HG02970 (cell line): ENCODE results near the gene TFEB.

Experiments used
- ATAC-seq: cut with Tn5 transposase; IDR thresholded peaks from one replicate; pipeline ENCODE4 v1.9.1; 2021; ENCODE audit warnings: mild to moderate bottlenecking, moderate library complexity, moderate number of reproducible peaks; ENCODE audit not compliant: unreplicated experiment, low FRiP score

TFEB gene

DNA sequence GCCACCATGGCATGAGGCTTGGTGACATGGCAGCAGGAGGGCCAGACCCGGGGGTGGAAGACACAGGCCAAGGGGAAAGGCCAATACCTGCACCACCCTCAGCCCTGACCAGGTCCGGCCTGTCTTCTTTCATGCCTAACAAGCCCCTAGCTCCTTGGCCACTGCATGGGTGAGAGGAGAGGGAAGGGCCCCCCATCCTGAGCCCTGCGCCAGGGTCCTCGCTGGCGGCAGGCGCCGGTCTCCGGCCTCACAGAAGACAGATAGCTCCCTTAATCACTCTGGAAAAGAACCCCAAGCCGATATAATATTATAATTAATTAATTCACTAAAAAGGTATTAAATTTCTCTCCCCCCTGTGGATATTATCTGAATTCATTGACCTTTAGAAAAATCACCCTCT lies 55.7 kb downstream of the TFEB start:
- ATAC-seq, result no peak

DNA sequence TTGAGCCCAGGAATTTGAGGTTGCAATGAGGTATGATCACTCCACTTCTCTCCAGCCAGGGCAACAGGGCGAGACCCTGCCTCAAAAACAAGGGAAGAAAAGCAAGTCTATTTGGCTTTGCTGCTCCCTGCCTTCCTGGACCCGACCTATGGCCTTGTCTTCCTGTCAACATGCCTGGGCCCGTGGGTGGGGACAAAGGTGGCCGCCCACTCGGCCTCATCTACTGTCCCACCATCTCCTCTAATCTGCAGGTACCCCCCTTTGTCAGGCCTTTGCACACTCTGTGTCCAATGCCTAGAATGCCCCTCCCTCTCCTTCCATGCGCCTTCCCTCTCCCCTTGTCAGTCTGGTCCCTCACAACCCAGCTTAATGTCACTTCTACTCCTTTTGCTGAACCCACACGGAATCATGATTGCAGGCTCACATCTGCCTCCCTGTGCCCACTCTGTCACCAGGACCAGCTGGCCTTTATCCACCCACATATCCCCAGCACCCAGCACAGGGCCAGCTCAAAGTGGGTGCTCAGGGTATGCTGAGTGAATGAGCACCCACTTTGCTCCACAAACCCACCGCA lies 56.8 kb downstream of the TFEB start:
- no peak for ATAC-seq

DNA sequence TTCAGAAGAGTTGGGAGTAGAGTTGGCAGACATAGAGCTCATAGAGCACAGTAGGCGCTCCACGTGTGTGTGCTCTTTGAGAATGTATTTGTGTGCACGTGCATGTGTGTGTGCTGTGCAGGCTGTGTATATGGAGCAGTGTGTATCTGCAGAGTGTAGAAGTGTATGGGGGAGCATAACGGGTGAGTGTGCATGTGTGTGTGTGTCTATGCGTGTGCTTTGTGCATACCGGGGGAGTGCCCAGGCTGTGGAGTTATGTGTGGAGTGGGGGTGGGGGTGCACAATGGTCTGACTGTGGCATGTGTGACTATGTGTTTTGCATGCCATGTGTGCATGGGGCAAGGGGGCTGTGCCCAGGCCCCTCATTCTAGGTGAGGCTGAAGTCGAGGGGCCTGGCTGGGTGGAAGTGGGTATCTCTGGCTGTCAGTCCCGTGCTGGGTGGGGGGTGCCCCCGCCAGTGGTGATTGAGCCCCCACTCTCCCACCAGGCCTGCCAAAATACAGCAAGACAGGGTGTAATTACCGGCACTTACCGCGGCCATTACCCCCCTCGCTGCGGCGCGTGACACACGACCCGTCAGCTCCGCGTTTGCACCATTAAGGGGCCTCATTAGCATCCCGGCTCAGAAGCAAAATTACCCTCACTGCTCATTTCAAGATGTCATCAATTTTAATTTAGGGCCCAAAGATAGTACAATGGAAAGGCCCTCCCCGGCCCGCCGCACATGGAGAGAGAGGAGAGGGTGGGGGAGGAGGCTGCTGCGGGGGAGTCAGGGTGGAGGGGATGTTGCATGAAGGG lies 58.1 kb downstream of the TFEB start:
- ATAC-seq, result no peak

DNA sequence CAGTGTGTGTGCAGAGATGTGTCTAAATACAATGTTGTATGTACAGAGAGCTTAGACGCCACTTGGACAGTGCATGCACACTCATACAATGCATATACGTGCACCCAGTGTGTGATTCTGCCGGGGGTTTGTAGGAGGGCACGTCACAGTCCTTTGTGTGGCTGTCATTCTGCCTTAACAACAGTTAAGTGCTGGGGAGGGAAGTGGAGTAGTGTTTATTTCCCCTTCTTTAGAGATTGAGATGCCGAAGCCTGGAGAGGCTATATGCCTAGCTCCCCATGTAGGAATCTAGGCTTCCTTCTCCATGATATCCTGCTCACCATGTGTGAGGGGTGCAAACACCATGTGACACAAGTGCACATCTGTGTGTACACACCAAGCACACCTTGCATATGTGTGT lies 59.0 kb downstream of the TFEB start:
- no peak for ATAC-seq

DNA sequence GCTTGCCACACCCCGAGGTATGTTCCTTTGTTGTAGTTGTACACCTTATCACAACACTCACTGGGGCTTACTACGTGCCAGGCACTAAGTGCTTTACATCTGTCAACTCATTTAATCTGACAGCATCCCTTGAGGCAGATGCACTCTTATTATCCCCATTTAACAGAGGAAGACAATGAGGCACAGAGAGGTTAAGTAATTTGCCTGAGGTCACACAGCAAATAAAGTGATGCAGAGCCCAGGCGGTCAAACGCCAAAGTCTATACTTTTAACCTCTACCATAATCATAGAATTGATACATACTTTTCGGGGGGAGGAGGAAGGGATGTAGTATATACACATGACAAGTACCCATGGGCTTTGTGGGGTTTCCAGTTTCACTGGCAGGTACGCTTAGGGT lies 59.4 kb downstream of the TFEB start:
- ATAC-seq, result no peak

DNA sequence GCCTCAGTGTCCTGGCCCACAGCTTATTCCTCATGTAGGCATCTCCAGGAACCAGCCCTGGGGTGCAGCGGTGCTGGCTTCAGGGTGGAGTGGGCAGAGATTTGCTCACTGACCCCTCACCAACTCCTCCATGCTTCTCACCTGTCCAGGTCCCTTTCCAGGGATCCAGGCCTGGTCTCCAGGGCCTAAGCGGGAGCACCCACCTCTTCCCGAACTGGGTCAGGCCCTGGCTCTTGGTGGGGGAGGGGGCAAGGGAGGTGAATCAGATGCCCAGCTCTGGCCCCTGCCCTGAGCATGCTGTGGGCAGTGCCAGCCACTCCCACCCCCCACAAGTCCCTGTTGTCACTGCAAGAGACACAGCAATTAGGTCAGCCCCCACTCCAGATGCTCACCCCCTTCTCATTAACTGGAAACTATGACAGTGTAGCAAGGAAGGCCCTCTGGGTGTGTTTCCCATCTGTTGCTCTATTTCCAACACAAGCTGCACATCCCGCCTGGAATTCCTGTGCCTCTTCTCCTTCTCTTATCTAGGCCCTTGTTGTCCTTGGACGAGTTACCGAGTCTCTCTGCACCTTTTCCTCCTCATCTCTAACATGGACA lies 60.1 kb downstream of the TFEB start:
- ATAC-seq, result no peak

DNA sequence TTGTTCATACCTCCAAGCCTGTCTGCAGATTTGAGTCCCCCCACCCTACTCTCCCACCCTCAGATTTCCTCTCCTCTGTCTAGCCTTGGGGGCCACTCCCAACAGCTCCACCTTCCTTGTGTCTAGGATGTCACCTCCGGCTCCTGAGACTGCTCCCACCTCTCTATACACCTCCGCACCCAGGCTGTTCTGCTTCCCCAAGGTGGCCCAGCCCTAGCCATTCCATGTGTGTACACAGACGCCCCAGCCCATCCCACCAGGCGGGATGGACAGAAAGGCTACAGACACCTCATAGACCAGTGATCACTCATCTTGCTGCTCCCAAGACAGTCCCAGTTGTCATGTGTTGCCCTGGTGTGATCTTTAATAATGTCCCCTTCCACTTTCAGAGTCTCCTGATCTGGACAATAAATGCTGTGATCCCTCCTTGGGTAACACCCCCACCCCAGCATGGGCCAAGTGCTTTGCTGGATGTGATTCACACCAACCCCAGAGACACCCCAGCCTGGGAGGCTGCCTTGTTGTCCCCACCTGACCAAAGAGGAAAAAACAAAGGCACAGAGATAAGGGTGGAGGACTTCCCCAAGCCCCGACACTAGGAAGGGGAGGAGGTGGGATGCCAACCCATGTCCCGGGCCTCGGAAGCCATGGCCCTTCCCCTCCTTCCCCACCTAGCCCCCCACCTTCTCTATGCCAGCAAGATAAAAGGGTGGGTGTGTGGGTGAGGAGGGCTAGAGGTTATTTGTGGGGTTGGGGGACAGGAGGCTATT lies 61.0 kb downstream of the TFEB start:
- ATAC-seq, result no peak

DNA sequence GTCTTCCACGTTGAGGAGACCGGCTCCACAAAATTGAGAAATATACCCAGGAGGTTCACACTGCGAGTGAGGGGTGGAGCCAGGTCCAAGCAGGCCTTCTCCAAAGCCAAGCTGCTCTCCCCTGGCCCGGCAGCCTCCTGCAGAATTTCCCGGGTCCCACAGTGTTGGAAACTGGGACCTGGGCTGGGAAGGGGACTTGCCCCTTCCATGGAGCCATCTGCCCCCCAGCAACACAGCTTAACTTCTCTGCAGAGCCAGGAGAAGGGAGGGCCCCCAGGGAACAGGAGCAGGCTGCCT lies 61.8 kb downstream of the TFEB start:
- no peak for ATAC-seq

DNA sequence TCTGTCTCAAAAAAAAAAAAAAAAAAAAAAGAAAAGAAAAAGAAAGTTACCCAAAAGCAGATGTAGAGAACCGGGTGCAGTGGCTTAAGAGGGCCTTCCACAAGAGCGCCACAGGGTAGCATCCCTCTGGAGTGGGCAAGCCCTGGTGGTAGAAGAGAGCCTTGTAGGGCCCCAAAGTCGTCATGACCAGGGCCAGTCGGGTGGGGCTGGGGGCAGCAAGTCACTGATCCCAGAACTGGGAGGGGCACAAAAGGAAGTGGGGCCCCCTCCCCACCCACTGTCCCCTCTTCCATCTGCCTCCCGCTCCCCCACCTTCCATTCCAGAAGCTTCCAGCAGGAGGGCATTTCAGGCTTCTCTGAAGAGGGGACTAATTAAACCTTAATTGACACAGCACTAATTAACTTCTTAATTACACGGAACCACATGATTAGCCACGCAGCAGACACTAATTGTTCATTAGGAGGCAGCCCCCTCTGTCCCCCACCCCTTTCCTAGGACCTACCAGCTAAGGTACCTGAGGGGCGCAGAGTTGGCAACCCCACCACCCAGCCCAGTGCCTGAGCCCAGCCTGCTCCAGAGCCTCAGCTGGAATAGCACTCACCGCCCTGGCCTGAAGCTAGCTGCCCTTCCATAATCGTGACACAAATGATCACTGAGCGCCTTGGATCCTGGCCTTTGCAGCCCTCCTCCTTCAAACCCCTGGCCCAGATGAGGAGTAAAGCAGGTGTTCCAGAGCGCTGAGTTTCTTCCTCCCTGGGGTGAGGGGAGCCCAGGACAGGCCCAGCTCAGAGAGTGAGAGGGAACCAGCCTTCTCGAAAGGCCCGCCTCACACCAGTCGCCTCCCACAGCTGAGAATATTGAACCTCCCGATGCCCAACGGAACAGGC lies 62.3 kb downstream of the TFEB start:
- ATAC-seq, result no peak

DNA sequence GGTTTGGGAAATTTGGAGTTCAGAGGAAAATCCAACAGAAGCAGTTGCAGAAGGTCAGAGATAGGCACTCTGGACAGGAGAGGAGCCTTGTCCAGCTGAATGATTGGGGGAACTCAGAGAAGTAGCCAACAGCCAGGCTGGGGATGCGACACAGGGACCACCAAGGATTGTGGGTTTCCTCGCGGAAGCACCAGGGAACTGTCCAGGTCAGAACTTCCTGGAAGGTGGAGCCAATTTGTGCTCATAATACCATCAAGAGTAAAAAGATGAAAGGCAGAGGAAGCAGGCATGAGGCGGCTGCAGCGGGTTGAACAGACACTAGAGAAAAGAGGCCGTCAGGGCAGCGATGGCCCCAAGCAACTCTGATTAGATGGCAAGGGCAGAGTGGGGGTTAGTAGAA lies 63.4 kb downstream of the TFEB start:
- ATAC-seq, result no peak

DNA sequence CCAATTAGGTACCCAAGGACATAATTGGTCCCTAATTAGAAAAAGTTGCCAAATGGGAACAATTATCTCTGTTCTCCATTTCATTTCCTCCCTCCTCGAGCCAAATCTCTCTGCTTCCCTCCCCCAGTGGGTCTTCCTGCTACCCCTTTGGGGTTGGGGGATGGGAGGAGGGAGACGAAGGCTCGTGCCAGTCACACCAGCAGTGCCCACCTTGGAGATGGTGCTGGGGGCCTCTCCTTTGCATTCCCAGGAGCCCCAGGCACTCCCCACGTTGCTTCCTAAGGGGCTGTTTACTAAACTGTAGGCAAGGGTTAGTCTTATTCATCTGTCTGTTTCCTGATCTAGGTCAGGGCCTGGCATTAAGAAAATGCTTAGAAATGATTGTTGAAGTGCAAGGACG lies 64.0 kb downstream of the TFEB start:
- no peak for ATAC-seq

DNA sequence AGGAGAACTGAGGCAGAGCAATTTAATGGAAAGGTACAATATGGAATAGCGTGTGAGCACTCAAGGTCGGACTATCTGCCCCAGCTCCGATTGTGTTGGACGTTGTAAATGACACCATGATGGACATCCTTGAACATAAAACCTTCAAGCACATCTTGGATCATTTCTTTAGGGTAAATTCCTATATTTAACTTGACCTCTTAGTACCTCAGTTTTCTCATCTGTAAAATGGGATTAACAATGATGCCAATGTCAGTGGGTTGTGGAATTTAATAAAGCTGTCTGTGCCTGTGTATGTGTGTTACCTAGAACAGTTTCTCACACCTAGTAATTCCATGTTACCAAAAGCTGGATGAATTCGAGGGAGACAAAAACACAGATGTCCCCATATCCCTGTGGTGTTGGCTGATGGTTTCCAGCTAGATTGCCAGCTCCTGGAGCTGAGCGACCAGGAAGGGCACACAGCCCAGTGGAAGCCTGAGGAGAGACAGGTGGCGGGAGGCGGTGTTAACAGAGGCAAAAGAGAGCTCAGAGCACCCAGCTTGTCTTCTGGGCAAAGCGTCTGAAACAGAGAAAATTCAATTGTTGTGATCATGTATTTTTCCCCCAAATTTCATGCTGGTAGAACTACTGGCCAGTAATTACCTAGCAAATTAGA lies 64.6 kb downstream of the TFEB start:
- no peak for ATAC-seq

DNA sequence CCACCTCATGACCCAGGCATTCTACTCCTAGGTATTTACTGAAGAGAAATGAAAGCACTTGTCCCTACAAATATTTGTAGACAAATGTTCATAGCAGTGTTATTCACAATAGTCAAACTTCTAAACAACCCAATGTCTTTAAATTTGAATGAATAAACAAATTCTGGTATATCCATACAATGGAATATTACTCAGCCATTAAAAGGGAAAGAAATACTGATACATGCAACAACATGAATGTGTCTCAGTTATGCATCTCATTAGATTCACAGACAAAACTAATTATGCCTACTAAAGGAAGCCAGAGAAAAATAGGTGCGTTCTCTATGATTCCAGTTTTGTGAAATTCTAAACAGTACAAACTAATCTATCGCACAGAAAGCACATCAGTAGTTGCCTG lies 66.4 kb downstream of the TFEB start:
- ATAC-seq, result no peak

DNA sequence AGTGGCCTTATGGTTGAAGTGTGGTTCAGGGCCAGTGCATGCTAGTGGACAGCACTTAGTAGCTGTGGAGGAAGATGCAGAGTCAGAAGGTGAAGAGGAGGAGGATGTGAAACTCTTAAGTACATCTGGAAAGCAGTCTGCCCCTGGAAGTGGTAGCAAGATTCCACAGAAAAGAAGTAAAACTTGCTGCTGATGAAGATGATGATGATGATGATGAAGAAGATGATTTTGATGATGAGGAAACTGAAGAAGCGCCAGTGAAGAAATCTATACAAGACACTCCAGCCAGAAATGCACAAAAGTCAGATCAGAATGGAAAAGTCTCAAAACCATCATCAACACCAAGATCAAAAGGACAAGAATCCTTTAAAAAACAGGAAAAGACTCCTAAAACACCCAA lies 68.2 kb downstream of the TFEB start:
- no peak for ATAC-seq

DNA sequence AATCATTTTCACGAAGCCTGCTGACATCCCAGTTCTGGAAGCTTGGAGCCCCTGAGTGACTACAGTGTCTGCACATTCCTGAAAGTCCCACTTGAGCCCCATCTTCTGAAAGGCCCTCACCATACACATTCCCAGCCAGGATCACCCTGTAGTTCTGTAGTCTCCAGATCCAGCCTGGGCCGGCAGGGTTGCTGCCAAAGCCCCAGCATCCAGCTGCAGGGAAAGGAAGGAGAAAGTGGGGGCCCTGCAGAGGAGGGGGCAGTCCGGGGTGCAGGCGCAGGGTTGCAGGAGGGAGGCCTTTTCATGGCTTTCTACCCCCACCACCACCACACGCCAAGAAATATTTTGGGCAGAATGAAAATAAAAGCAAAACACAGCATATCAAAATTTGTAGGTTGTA lies 71.1 kb downstream of the TFEB start:
- no peak for ATAC-seq

DNA sequence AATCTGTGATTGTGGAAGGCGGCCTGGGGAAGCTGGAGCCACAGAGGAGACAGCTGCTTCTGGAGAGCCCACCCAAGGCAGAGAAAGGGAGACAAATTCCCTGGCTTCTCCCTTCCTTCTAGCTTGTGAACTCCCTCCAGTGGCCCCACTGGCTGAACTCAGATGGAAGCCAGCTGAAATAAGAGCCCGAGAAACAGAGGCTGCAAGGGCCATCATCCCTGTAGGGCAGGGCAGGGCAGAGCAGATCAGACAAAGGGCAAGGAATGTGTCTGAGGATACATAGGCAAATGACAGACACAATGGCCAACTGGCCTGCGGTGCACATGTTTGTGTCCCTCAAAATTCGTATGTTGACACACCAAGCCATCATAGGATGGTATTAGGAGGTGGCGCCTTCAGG lies 71.8 kb downstream of the TFEB start:
- ATAC-seq, result no peak

DNA sequence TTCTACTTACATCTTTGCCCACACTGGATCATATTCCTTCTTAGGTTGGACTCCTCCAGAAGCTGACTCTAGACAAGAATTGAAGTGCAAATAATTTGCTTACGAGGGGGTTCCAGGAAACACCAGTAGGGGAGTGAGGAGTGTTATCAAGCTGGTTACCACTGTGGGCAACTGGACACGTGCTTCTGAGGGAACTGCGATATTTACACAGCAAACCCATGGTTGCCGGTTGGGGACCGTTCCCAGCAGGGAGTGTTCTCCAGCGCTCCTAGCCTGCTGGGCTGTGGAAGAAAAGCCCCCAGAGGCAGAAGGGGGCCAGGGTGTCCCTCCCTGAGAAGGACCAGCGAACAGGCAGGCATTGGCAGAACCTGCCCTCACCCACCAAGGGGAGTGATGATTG lies 75.5 kb downstream of the TFEB start:
- ATAC-seq, result no peak

DNA sequence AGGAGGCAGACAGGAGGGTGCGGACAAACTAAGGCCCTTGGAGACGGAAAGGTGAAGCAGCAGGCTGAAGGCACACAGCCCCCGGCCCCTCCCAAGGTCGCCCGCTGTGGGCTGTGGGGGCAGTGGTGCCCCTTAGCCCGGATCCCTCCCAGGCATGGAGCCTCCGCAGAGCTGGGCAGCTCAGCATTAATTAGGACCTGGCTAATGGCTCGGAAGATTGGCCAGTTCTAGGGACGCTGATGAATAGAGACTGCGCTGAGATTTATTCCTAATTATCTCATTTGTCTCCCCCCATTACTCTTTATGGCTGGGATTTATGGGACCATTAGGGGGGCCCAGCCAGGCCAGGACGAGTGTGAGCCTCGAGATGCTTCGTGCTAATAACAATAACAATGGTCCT lies 76.8 kb downstream of the TFEB start:
- ATAC-seq, result no peak

DNA sequence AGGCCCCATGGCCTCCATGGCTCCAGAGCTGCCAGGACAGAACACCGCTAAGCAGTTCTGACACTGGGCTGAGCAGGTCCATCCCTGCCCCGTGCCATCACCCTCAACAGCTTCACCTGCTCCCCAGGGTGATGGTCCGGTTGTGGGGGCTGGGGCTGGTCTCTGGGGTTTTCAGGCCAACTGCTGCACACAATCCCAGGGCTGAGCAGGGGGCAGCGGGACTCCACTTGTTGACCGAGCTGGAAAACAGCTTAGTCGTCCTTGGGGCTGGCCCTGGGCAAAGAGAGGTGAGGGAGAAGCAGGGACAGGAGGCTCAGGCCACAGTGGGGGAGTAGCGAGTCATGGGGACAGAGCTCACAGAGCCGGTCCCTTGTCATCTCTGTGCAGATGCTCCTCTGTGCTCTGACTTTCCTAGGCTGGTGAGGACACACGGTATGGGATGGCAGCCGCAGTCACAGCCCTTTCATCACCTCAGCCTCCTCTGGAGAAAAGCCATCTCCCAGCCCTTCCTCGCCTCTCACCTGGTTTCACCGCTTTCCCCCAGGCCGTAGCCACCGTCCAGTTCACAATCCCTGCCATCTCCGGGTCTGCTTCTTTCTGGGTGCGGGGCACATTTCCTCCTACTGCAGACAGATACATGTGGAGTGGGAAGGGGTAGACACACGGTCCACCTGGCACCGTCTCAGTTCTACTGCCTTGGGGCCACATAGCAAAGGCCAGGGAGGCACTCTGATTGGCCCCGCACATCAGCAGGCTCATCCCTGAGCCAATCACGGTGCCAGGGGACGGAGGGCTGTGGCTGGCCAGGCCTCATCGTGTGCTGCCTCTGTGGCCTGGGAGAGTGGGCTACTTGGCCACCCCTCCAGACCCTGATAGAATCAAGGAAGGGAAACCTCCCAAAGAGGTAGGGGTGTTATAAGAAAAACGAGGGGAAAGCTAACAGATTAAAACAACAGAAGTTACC lies 78.0 kb downstream of the TFEB start:
- ATAC-seq, result no peak
